HepG2 (cell line): ENCODE data around the gene RAB22A. TPM values are rescaled to one million over a fixed set of nuclear protein-coding genes. Genes with fewer than 3 reads are reported as not detected.

Experiments
- DPF2 ChIP-seq: sonication (generic); formaldehyde crosslinking; IDR thresholded peaks from 2 replicates; pipeline ENCODE4 v1.4.0; 2020; ENCODE audit warnings: mild to moderate bottlenecking, low read depth, missing genetic modification reagents, borderline replicate concordance
- GATA4 ChIP-seq: sonication (generic); IDR thresholded peaks from 2 replicates; pipeline ENCODE4 v1.6.1; 2016; ENCODE audit warnings: antibody characterized with exemption, low read depth, borderline replicate concordance
- HCFC1 ChIP-seq: fragments of 150-350 bp; IDR thresholded peaks from 2 replicates; pipeline ENCODE4 v1.6.1; 2014; ENCODE audit warnings: low read depth, low read length
- MAZ ChIP-seq, 2 experiments: sonication (generic) in 1 of 2; formaldehyde crosslinking in 1 of 2; IDR thresholded peaks; 2 replicates each; pipeline versions ENCODE4 v1.5.0 to v1.6.1; 2012 to 2020; ENCODE audit warnings: low read depth in 2 of 2, mild to moderate bottlenecking in 2 of 2, borderline replicate concordance in 1 of 2, improper control_type of control experiment in 1 of 2, low read length in 1 of 2, missing genetic modification reagents in 1 of 2, moderate library complexity in 1 of 2
- MED13 ChIP-seq: sonication (generic); formaldehyde crosslinking; IDR thresholded peaks from 2 replicates; pipeline ENCODE4 v1.5.0; 2020; ENCODE audit warnings: missing genetic modification reagents
- NFYB ChIP-seq: sonication (generic); formaldehyde crosslinking; IDR thresholded peaks from 2 replicates; pipeline ENCODE4 v1.4.0; 2020; ENCODE audit warnings: missing genetic modification reagents
- THRA ChIP-seq: sonication (generic); formaldehyde crosslinking; IDR thresholded peaks from 2 replicates; pipeline ENCODE4 v1.4.0; 2020; ENCODE audit warnings: missing genetic modification reagents, borderline replicate concordance
- polyA plus RNA-seq, 8 experiments: library from polyadenylated mRNA; depleted of rRNA in 3 of 8; stranded (reverse) in 7 of 8; unstranded in 1 of 8; fragments of >200 nt; fragmentation: Illumina TruSeq in 4 of 8; extraction: Trizol in 4 of 8; gene quantifications; 2 replicates each; pipeline versions ENCODE4 v1.2.1 to v1.2.3, GENCODE V29; 2011 to 2016; ENCODE audit warnings: low read depth in 4 of 8, missing spikeins in 1 of 8, mixed read lengths in 1 of 8; ENCODE audit not compliant: insufficient read depth in 1 of 8
- total RNA-seq, 5 experiments: library from RNA; depleted of rRNA; stranded (reverse); fragments of >200 nt; fragmentation: Illumina TruSeq; extraction: Trizol; gene quantifications; 2 replicates each; pipeline ENCODE4 v1.2.3, GENCODE V29; 2016; ENCODE audit warnings: low read depth in 1 of 5
- TF ChIP-seq, protein P1 (sequence below): sonication (generic); formaldehyde crosslinking; conservative IDR thresholded peaks from 2 replicates; pipeline ENCODE4 v1.4.0; 2020; ENCODE audit warnings: mild to moderate bottlenecking, missing genetic modification reagents, moderate library complexity
- TF ChIP-seq, protein P2 (sequence below): sonication (generic); formaldehyde crosslinking; IDR thresholded peaks from 2 replicates; pipeline ENCODE4 v1.5.1; 2020; ENCODE audit warnings: missing genetic modification reagents, mild to moderate bottlenecking, borderline replicate concordance
- TF ChIP-seq, protein P3 (sequence below): sonication (generic); formaldehyde crosslinking; IDR thresholded peaks from 2 replicates; pipeline ENCODE4 v1.5.0; 2020; ENCODE audit warnings: mild to moderate bottlenecking, missing genetic modification reagents, borderline replicate concordance
- TF ChIP-seq, protein P4 (sequence below): IDR thresholded peaks from 2 replicates; pipeline ENCODE4 v1.6.1; 2016; ENCODE audit warnings: missing biosample characterization, missing genetic modification reagents, low read depth

Gene RAB22A
- total and polyA plus RNA-seq, 2 of the 13 experiments (the other 11 are each of a cell fraction or from before 2014, with no cell fraction given), result 10.7 to 11.2 TPM

GRCh38 chr20:58388882-58389323, 79.4 kb downstream of the RAB22A start, which contains the start of gene VAPB (continued):
- TF ChIP-seq, protein P1, sequence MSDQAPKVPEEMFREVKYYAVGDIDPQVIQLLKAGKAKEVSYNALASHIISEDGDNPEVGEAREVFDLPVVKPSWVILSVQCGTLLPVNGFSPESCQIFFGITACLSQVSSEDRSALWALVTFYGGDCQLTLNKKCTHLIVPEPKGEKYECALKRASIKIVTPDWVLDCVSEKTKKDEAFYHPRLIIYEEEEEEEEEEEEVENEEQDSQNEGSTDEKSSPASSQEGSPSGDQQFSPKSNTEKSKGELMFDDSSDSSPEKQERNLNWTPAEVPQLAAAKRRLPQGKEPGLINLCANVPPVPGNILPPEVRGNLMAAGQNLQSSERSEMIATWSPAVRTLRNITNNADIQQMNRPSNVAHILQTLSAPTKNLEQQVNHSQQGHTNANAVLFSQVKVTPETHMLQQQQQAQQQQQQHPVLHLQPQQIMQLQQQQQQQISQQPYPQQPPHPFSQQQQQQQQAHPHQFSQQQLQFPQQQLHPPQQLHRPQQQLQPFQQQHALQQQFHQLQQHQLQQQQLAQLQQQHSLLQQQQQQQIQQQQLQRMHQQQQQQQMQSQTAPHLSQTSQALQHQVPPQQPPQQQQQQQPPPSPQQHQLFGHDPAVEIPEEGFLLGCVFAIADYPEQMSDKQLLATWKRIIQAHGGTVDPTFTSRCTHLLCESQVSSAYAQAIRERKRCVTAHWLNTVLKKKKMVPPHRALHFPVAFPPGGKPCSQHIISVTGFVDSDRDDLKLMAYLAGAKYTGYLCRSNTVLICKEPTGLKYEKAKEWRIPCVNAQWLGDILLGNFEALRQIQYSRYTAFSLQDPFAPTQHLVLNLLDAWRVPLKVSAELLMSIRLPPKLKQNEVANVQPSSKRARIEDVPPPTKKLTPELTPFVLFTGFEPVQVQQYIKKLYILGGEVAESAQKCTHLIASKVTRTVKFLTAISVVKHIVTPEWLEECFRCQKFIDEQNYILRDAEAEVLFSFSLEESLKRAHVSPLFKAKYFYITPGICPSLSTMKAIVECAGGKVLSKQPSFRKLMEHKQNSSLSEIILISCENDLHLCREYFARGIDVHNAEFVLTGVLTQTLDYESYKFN (CRISPR knock-in tag), result peak; percentile 48
- no peak; the same call in 1 of the 2 replicates for TF ChIP-seq MED13 (CRISPR knock-in tag)
- 0 out of 2 replicates have a peak, but pooled peaks have one; percentile 30 for TF ChIP-seq DPF2
- TF ChIP-seq HCFC1, result peak; percentile 38; the same call in 1 of the 2 replicates
- TF ChIP-seq THRA (CRISPR knock-in tag), result no peak
- TF ChIP-seq, protein P2, sequence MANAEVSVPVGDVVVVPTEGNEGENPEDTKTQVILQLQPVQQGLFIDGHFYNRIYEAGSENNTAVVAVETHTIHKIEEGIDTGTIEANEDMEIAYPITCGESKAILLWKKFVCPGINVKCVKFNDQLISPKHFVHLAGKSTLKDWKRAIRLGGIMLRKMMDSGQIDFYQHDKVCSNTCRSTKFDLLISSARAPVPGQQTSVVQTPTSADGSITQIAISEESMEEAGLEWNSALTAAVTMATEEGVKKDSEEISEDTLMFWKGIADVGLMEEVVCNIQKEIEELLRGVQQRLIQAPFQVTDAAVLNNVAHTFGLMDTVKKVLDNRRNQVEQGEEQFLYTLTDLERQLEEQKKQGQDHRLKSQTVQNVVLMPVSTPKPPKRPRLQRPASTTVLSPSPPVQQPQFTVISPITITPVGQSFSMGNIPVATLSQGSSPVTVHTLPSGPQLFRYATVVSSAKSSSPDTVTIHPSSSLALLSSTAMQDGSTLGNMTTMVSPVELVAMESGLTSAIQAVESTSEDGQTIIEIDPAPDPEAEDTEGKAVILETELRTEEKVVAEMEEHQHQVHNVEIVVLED (CRISPR knock-in tag), result peak; percentile 100
- TF ChIP-seq, protein P3, sequence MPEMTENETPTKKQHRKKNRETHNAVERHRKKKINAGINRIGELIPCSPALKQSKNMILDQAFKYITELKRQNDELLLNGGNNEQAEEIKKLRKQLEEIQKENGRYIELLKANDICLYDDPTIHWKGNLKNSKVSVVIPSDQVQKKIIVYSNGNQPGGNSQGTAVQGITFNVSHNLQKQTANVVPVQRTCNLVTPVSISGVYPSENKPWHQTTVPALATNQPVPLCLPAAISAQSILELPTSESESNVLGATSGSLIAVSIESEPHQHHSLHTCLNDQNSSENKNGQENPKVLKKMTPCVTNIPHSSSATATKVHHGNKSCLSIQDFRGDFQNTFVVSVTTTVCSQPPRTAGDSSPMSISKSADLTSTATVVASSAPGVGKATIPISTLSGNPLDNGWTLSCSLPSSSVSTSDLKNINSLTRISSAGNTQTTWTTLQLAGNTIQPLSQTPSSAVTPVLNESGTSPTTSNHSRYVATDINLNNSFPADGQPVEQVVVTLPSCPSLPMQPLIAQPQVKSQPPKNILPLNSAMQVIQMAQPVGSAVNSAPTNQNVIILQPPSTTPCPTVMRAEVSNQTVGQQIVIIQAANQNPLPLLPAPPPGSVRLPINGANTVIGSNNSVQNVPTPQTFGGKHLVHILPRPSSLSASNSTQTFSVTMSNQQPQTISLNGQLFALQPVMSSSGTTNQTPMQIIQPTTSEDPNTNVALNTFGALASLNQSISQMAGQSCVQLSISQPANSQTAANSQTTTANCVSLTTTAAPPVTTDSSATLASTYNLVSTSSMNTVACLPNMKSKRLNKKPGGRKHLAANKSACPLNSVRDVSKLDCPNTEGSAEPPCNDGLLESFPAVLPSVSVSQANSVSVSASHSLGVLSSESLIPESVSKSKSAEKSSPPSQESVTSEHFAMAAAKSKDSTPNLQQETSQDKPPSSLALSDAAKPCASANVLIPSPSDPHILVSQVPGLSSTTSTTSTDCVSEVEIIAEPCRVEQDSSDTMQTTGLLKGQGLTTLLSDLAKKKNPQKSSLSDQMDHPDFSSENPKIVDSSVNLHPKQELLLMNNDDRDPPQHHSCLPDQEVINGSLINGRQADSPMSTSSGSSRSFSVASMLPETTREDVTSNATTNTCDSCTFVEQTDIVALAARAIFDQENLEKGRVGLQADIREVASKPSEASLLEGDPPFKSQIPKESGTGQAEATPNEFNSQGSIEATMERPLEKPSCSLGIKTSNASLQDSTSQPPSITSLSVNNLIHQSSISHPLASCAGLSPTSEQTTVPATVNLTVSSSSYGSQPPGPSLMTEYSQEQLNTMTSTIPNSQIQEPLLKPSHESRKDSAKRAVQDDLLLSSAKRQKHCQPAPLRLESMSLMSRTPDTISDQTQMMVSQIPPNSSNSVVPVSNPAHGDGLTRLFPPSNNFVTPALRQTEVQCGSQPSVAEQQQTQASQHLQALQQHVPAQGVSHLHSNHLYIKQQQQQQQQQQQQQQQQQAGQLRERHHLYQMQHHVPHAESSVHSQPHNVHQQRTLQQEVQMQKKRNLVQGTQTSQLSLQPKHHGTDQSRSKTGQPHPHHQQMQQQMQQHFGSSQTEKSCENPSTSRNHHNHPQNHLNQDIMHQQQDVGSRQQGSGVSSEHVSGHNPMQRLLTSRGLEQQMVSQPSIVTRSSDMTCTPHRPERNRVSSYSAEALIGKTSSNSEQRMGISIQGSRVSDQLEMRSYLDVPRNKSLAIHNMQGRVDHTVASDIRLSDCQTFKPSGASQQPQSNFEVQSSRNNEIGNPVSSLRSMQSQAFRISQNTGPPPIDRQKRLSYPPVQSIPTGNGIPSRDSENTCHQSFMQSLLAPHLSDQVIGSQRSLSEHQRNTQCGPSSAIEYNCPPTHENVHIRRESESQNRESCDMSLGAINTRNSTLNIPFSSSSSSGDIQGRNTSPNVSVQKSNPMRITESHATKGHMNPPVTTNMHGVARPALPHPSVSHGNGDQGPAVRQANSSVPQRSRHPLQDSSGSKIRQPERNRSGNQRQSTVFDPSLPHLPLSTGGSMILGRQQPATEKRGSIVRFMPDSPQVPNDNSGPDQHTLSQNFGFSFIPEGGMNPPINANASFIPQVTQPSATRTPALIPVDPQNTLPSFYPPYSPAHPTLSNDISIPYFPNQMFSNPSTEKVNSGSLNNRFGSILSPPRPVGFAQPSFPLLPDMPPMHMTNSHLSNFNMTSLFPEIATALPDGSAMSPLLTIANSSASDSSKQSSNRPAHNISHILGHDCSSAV (CRISPR knock-in tag), result no peak
- TF ChIP-seq NFYB (CRISPR knock-in tag), result peak; percentile 60
- TF ChIP-seq MAZ (IDR thresholded peaks at IDR 0.05; ENCODE audit: borderline replicate concordance, low read depth, low read length), result peak; percentile 68; the same call in 1 of the 2 replicates
- TF ChIP-seq MAZ (CRISPR knock-in tag; IDR thresholded peaks at IDR 0.05; ENCODE audit: low read depth), result peak; percentile 94
- TF ChIP-seq GATA4, result no peak
- TF ChIP-seq, protein P4, sequence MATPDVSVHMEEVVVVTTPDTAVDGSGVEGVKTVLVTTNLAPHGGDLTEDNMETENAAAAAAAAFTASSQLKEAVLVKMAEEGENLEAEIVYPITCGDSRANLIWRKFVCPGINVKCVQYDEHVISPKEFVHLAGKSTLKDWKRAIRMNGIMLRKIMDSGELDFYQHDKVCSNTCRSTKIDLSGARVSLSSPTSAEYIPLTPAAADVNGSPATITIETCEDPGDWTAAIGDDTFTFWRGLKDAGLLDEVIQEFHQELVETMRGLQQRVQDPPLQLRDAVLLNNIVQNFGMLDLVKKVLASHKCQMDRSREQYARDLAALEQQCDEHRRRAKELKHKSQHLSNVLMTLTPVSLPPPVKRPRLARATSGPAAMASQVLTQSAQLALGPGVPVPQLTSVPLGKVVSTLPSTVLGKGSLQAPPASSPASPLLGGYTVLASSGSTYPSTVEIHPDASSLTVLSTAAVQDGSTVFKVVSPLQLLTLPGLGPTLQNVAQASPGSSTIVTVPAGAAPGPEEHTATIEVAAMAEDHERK (CRISPR knock-in tag), result peak; percentile 99
